Right ventricle myocardium superior (tissue), 1 donor: ENCODE data around the gene BARD1. TPM values are rescaled to one million over a fixed set of nuclear protein-coding genes. Genes with fewer than 3 reads are reported as not detected.
"Not testable (repeated sequence)": the region's sequence is repeated elsewhere in the genome, so short reads cannot be mapped to it uniquely, and the experiment has no call there.

Experiments
- ATAC-seq: fragments of 200-7000 bp; cut with Tn5 transposase; one replicate; pipeline ENCODE4 v1.9.1; 2020; ENCODE audit warnings: mild to moderate bottlenecking; ENCODE audit not compliant: poor library complexity
- DNase-seq: peaks from one replicate; pipeline ENCODE4 v3.0.0-alpha.2; 2020
- intact Hi-C: fragments of 100-400 bp; cut with DNase I; formaldehyde crosslinking; loops from one replicate; pipeline ENCODE4 v1.11.2; 2022
- total RNA-seq: library from RNA; stranded (reverse); fragmentation: NEBNext Ultra II Directional; extraction: Animal tissue kit (Norgen Biotek cat#: 25700); gene quantifications from one replicate; pipeline ENCODE4 v1.2.1, GENCODE V29; 2021
- donor health status: DM: no; HTN: yes; CAD: no; lungs with severe emphysema.

BARD1 gene
- total RNA-seq, 1 donor from 2014 or later: 10.0 TPM

DNA sequence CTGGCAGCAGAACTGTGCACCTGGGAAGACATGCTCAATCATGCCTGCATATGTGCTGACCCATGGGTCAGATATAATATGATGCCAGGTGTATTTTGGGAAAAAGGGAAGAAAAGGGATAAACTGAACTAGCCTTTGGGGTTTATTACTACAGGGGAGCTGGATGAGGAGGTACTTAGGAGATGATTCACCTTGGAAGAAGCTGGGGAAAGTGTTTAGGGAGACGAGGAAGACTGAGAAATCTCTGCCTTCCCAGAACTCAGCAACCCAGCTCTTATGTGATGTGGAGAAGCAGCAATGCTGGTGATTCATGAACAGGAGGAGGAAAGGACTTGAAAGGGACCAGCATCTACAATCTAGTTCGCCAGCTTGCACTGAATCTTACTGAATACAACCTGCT, 110.2 kb downstream of the BARD1 start:
- intact Hi-C loops: no loop called here
- ATAC-seq (no peak), DNase-seq (no peak)

DNA sequence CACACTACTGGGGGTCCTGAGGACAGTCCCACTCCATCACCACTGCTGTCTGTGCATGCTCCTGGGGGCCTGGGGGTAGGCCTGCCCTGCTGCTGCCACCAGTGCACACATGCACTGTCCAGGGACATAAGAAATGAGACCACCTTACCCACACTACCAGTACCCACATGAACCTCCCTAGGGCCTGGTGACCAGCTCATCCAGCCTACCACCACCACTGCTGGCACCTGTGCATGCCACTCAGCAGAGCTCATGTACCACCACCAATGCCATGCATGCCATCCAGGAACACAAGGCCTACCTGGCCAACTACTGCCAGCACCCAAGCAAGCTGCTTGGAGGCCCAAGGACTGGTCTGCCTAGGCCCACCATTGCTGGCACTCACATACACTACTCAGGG, 112.8 kb downstream of the BARD1 start:
- ATAC-seq (no peak), DNase-seq (no peak)
- intact Hi-C loops: no loop called here

DNA sequence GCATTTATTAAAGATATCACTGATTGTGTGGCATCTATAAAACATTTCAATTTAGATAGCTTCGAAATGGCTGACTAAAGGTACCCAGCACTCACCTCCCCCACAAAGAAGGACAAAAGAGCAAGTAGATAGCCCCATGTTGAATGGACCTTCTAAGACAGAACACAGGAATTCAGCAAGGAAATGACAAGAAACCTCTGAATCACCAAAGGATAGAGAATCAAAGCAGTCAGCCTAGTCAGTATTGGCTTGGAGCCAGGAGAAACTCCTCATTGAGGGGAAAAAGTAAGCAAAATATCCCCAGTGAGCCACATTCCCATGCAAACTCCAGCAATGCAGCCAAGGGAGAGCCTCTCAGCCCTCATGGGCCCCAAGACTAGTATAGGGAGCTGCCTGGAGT, 113.7 kb downstream of the BARD1 start:
- intact Hi-C loops: no loop called here
- no peak for DNase-seq
- ATAC-seq: no peak

DNA sequence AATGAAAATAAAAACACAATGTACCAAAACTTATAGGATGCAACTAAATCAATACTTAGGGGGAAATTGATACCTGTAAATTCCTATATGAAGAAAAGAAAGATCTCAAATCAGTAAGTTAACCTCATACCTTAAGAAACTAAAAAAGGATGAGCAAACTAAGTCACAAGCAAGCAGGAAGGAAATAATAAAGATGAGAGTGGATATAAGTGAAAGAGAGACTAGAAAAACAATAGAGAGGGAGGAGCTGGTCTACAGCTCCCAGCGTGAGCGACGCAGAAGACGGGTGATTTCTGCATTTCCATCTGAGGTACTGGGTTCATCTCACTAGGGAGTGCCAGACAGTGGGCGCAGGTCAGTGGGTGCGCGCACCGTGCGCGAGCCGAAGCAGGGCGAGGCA, 125.9 kb downstream of the BARD1 start:
- DNase-seq, ATAC-seq, intact Hi-C loops: not testable (repeated sequence)

DNA sequence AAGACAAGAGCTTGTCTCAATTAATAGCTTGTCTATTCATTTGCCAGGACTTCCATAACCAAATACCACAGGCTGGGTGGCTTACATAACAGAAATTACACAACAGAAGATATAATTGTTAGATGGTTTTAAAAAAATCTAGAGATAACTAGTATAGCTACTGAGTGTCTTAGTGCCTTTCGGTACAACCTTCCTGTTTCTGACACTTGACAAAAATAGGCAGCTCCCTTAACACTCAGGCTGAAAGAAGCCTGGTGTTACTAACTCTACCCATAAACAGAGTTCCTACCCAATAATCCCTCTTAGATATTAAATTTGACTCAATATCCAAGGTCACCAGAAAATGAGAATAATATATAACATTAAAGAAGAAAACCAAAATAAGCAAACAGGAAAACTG, 129.7 kb downstream of the BARD1 start:
- ATAC-seq (no peak), DNase-seq (no peak)
- intact Hi-C loops: no loop called here

DNA sequence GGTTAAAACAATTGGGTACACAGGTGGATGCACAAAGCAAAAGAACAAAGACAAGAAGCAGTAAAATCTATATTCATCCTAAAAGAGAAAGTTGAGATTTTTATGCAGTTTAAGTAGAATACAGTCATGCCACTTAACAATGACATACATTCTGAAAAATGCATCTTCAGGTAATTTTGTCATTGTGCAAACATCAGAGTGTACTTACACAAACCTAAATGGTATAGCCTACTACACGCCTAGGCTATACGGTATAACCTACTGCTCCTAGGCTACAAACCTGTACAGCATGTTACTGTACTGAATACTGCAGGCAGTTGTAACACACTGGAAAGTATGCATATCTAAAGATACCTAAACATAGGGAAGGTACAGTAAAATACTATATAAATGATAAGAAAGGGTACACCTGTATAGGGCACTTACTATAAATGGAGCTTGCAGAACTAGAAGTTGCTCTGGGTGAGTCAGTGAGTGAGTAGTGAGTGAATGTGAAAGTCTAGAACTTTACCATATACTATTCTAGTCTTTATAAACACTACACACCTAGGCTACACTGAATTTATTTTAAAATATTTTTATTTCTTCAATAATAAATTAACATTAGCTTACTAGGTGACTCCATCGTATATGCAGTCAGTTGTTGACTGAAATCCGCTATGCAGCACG, 132.9 kb downstream of the BARD1 start:
- DNase-seq (no peak), ATAC-seq (no peak)
- intact Hi-C loops: no loop called here
